K562 (cell line): ENCODE measurements around the gene RNH1. TPM values are rescaled to one million over a fixed set of nuclear protein-coding genes. Genes with fewer than 3 reads are reported as not detected.

ENCODE experiments used
- CUX1 ChIP-seq: fragments of 200-800 bp; sonication (Bioruptor generic); IDR thresholded peaks from 2 replicates; pipeline ENCODE4 v1.6.1; 2016; ENCODE audit warnings: missing genetic modification characterization, missing compliant biosample characterization
- MAFK ChIP-seq: IDR thresholded peaks from 2 replicates; pipeline ENCODE4 v1.6.1; 2011; ENCODE audit warnings: low read length, improper control_type of control experiment
- MCM5 ChIP-seq: fragments of 450-650 bp; IDR thresholded peaks from 2 replicates; pipeline ENCODE4 v1.6.1; 2016; ENCODE audit warnings: low read depth
- MYNN ChIP-seq, 2 experiments: sonication (generic); formaldehyde crosslinking in 1 of 2; IDR thresholded peaks; 2 replicates each; pipeline versions ENCODE4 v1.5.0 to v1.6.1; 2016 to 2020; ENCODE audit warnings: antibody characterized with exemption in 1 of 2, missing genetic modification reagents in 1 of 2
- NFE2L1 ChIP-seq: fragments of 450-650 bp; IDR thresholded peaks from 2 replicates; pipeline ENCODE4 v1.6.1; 2016; ENCODE audit warnings: missing genetic modification characterization, low read depth, mild to moderate bottlenecking, missing compliant biosample characterization, moderate library complexity, borderline replicate concordance
- THRAP3 ChIP-seq: fragments of 450-650 bp; IDR thresholded peaks from 2 replicates; pipeline ENCODE4 v1.6.1; 2016; ENCODE audit warnings: mild to moderate bottlenecking, inconsistent platforms, borderline replicate concordance
- ZBTB26 ChIP-seq: fragments of 450-650 bp; formaldehyde crosslinking; IDR thresholded peaks from 2 replicates; pipeline ENCODE4 v1.4.0; 2022; ENCODE audit warnings: missing genetic modification characterization
- ZFX ChIP-seq: sonication (generic); formaldehyde crosslinking; IDR thresholded peaks from 2 replicates; pipeline ENCODE4 v1.8.0; 2022; ENCODE audit warnings: mild to moderate bottlenecking, missing genetic modification reagents, moderate library complexity
- ZNF24 ChIP-seq: fragments of 450-650 bp; IDR thresholded peaks from 2 replicates; pipeline ENCODE4 v1.6.1; 2016
- ZNF282 ChIP-seq: sonication (generic); formaldehyde crosslinking; IDR thresholded peaks from 2 replicates; pipeline ENCODE4 v1.8.1; 2023; ENCODE audit warnings: missing genetic modification reagents
- ZNF583 ChIP-seq: fragments of 250-450 bp; sonication (Bioruptor Pico); IDR thresholded peaks from 2 replicates; pipeline ENCODE4 v1.4.0; 2020
- ZNF79 ChIP-seq: fragments of 250-450 bp; sonication (Bioruptor Pico); IDR thresholded peaks from 2 replicates; pipeline ENCODE4 v1.4.0; 2020; ENCODE audit warnings: low read depth, mild to moderate bottlenecking, moderate library complexity
- polyA plus RNA-seq, 8 experiments: library from polyadenylated mRNA; depleted of rRNA in 4 of 8; stranded (reverse) in 5 of 8; unstranded in 3 of 8; fragments of >200 nt; fragmentation: Nextera tagmentation in 2 of 8; fragmentation: Illumina TruSeq in 1 of 8; extraction: Ambion mirVana in 2 of 8; extraction: Trizol in 1 of 8; gene quantifications; 2 replicates each; pipeline versions ENCODE4 v1.2.1 to v1.2.3, GENCODE V29; 2011 to 2014; ENCODE audit warnings: inconsistent platforms in 1 of 8, missing spikeins in 1 of 8
- total RNA-seq, 7 experiments: library from RNA; depleted of rRNA in 6 of 7; stranded (reverse); fragments of >200 nt in 6 of 7; fragmentation: Illumina TruSeq in 2 of 7; extraction: Trizol in 2 of 7; gene quantifications; 2 replicates each; pipeline versions ENCODE4 v1.2.1 to v1.2.3, GENCODE V29; 2011 to 2021; ENCODE audit warnings: low replicate concordance in 1 of 7
- TF ChIP-seq, protein P1 (sequence below): fragments of 200-400 bp; formaldehyde crosslinking; IDR thresholded peaks from 2 replicates; pipeline ENCODE4 v1.6.1; 2017; ENCODE audit warnings: mild to moderate bottlenecking, low read depth, low read length, moderate library complexity
- TF ChIP-seq, protein P2 (sequence below): fragments of 250-450 bp; sonication (Bioruptor Pico); IDR thresholded peaks from 2 replicates; pipeline ENCODE4 v1.8.0; 2021; ENCODE audit warnings: mild to moderate bottlenecking, moderate library complexity
- TF ChIP-seq, protein P3 (sequence below), 3 experiments: IDR thresholded peaks in 2 of 3; conservative IDR thresholded peaks in 1 of 3; 2 replicates each; pipeline ENCODE4 v1.5.1; 2011 to 2012; ENCODE audit warnings: low read length in 3 of 3, mild to moderate bottlenecking in 3 of 3, control low read depth in 2 of 3, improper control_type of control experiment in 1 of 3, inconsistent platforms in 1 of 3, low read depth in 1 of 3, mixed read lengths in 1 of 3, moderate library complexity in 1 of 3; ENCODE audit not compliant: insufficient read depth in 2 of 3

Gene RNH1
- total and polyA plus RNA-seq, 9 of the 15 experiments (the other 6 are each of a cell fraction or from before 2014, with no cell fraction given): 2.5 to 160 (median 44.3) TPM

DNA sequence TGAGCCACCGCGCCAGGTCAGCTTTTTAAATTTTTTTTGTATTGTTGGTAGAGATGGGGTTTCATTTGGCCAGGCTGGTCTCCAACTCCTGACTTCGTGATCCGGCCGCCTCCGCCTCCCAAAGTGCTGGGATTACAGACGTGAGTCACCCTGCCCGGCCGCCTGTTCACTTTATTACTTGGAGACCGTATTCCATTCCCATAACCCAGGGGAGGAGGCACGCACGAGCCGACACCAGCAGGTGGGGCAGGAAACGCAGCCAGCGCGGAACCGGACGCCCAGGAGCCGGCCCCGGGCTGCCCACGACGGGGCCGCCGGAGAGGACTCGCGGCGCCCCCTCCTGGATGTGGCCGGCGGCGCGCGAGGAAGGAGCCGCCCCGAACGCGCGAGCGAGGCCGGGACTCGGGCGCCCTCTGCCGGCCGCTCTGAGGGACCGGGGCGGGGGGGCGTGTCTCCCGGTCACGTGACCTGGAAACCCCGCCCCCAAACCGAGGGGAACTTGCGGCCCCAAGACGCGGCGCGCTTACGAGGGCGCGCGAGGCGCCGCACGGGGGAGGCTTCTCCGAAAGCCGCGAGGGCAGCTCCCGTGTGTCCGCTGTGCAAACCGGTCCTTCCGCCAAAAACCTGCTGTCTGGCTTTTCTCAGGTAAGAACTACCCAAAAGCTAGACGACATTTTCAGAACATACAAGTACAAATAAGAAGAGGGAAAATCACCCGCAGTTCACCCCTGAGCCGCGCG lies 11.6 kb upstream of the RNH1 start (continued):
- TF ChIP-seq, protein P1, sequence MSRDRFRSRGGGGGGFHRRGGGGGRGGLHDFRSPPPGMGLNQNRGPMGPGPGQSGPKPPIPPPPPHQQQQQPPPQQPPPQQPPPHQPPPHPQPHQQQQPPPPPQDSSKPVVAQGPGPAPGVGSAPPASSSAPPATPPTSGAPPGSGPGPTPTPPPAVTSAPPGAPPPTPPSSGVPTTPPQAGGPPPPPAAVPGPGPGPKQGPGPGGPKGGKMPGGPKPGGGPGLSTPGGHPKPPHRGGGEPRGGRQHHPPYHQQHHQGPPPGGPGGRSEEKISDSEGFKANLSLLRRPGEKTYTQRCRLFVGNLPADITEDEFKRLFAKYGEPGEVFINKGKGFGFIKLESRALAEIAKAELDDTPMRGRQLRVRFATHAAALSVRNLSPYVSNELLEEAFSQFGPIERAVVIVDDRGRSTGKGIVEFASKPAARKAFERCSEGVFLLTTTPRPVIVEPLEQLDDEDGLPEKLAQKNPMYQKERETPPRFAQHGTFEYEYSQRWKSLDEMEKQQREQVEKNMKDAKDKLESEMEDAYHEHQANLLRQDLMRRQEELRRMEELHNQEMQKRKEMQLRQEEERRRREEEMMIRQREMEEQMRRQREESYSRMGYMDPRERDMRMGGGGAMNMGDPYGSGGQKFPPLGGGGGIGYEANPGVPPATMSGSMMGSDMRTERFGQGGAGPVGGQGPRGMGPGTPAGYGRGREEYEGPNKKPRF: no peak
- TF ChIP-seq, protein P2, sequence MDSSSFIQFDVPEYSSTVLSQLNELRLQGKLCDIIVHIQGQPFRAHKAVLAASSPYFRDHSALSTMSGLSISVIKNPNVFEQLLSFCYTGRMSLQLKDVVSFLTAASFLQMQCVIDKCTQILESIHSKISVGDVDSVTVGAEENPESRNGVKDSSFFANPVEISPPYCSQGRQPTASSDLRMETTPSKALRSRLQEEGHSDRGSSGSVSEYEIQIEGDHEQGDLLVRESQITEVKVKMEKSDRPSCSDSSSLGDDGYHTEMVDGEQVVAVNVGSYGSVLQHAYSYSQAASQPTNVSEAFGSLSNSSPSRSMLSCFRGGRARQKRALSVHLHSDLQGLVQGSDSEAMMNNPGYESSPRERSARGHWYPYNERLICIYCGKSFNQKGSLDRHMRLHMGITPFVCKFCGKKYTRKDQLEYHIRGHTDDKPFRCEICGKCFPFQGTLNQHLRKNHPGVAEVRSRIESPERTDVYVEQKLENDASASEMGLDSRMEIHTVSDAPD: no peak
- TF ChIP-seq, protein P3, sequence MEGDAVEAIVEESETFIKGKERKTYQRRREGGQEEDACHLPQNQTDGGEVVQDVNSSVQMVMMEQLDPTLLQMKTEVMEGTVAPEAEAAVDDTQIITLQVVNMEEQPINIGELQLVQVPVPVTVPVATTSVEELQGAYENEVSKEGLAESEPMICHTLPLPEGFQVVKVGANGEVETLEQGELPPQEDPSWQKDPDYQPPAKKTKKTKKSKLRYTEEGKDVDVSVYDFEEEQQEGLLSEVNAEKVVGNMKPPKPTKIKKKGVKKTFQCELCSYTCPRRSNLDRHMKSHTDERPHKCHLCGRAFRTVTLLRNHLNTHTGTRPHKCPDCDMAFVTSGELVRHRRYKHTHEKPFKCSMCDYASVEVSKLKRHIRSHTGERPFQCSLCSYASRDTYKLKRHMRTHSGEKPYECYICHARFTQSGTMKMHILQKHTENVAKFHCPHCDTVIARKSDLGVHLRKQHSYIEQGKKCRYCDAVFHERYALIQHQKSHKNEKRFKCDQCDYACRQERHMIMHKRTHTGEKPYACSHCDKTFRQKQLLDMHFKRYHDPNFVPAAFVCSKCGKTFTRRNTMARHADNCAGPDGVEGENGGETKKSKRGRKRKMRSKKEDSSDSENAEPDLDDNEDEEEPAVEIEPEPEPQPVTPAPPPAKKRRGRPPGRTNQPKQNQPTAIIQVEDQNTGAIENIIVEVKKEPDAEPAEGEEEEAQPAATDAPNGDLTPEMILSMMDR (IDR thresholded peaks at IDR 0.05 in 2 of 3, conservative IDR thresholded peaks at IDR 0.05 in 1 of 3; ENCODE audit: insufficient read depth in 2 of 3, low read depth in 1 of 3, low read length in 3 of 3): peak; percentile 91 to 99 (median 99)
- peak; percentile 58; the same call in 1 of the 2 replicates for TF ChIP-seq ZNF24
- TF ChIP-seq ZFX (CRISPR knock-in tag): peak; percentile 69
- no peak for TF ChIP-seq MCM5
- no peak for TF ChIP-seq ZNF79
- no peak for TF ChIP-seq ZBTB26 (CRISPR knock-in tag)
- no peak for TF ChIP-seq MAFK
- no peak for TF ChIP-seq CUX1
- no peak for TF ChIP-seq NFE2L1 (tag)
- TF ChIP-seq ZNF583 (CRISPR knock-in tag): peak; percentile 43; the same call in 1 of the 2 replicates
- TF ChIP-seq THRAP3: no peak
- peak; percentile 57; the same call in 1 of the 2 replicates for TF ChIP-seq ZNF282
- TF ChIP-seq MYNN (IDR thresholded peaks at IDR 0.05): no peak
- TF ChIP-seq MYNN (CRISPR knock-in tag; IDR thresholded peaks at IDR 0.05): no peak
